GM23248 (cell line): ENCODE data around the gene TNFRSF19.

Experiments
- EZH2 ChIP-seq: fragments of 200-600 bp; sonication (generic); IDR thresholded peaks from 2 replicates; pipeline ENCODE4 v1.6.1; 2018; ENCODE audit warnings: antibody characterized with exemption, mild to moderate bottlenecking; ENCODE audit not compliant: insufficient read depth, poor library complexity, severe bottlenecking
- EZH2phosphoT487 ChIP-seq: fragments of 200-600 bp; sonication (generic); IDR thresholded peaks from 2 replicates; pipeline ENCODE4 v1.6.1; 2018; ENCODE audit warnings: antibody characterized with exemption, moderate library complexity, mild to moderate bottlenecking, low read depth; ENCODE audit not compliant: insufficient read depth

- TF ChIP-seq EZH2phosphoT487 (no peak), EZH2 (no peak)
Observed at GRCh38 chr13:23680845-23681669, 110.8 kb downstream of the TNFRSF19 start.
